Islet precursor cell (in vitro differentiated cells): ENCODE measurements around the gene NDUFB10.
"Not testable (repeated sequence)": the region's sequence is repeated elsewhere in the genome, so short reads cannot be mapped to it uniquely, and the experiment has no call there.

Experiments
- DNase-seq: peaks from one replicate; pipeline ENCODE4 v3.0.0-alpha.2; 2018

NDUFB10 gene

DNA sequence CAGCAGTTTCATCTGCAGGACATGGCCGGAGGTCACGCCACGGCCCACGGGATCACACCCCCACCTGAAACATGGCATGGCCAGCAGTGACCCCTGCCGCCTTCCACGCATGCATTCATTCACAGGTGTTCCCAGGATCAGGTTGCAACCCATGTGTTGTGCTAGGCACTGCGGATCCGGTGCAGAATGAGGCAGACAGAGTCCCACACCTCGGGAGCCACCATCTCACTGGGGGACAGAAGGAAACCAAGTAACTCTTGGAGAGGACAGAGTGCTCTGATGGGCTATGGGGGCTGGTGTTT is 12.0 kb upstream of the NDUFB10 start:
- DNase-seq, result no peak

DNA sequence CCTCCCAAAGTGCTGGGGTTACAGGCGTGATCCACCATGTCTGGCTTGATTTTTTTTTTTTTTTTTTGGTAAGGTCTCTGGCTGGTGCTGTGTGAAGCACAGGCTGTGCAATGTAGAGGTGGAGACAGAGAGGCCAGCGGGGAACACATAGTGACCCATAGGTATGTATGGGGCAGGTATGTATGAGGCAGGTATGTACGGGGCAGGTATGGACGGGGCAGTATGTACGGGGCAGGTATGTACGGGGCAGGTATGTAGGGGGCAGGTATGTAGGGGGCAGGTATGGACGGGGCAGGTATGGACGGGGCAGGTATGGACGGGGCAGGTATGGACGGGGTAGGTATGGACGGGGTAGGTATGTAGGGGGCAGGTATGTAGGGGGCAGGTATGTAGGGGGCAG is 9.8 kb upstream of the NDUFB10 start:
- no peak for DNase-seq

GRCh38 chr16:1950047-1950446 is 9.3 kb upstream of the NDUFB10 start:
- DNase-seq, result peak; percentile 46

GRCh38 chr16:1950559-1950958 is 8.8 kb upstream of the NDUFB10 start:
- peak; percentile 49 for DNase-seq

DNA sequence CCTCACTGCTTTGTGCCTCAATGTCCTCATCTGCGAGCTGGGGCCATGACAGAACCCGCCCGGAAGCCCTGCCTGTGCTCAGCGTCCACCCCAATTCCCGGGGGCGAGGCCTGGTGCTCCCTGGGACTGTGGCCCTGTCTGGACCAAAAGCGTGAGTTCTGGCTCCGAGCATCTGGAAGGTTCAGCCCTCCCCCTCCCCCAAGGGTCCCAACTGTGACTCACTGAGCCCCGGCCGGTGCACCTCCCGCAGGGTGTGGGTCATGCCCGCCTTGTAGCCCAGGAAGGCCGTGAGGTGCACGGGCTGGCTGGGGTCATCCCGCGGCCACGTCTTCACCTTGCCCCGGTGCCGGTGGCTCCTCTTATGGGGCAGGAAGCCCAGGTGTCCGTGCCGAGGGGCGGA is 5.6 kb upstream of the NDUFB10 start:
- DNase-seq, result no peak

DNA sequence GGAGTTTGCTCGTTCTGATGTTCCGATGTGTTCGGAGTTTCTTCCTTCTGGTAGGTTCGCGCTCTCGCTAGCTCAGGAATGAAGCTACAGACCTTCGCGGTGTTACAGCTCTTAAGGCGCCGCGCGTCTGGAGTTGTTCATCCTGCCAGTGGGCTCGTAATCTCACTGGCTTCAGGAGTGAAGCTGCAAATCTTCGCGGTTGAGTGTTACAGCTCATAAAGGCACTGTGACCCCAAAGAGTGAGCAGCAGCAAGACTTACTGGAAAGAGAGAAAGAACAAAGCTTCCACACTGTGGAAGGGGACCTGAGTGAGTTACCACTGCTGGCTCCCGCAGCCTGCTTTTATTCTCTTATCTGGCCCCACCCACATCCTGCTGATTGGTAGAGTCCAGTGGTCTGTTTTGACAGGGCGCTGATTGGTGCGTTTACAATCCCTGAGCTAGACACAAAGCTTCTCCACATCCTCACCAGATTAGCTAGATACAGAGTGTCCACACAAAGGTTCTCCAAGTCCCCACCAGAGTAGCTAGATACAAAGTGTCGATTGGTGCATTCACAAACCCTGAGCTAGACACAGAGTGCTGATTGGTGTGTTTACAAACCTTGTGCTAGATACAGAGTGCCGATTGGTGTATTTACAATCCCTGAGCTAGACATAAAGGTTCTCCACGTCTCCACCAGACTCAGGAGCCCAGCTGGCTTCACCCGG is 1.8 kb upstream of the NDUFB10 start:
- not testable (repeated sequence) for DNase-seq

GRCh38 chr16:1958143-1958491 is 1.2 kb upstream of the NDUFB10 start:
- DNase-seq, result not testable (repeated sequence)

GRCh38 chr16:1958715-1959268 is 546 bp upstream of the NDUFB10 start:
- no peak for DNase-seq

DNA sequence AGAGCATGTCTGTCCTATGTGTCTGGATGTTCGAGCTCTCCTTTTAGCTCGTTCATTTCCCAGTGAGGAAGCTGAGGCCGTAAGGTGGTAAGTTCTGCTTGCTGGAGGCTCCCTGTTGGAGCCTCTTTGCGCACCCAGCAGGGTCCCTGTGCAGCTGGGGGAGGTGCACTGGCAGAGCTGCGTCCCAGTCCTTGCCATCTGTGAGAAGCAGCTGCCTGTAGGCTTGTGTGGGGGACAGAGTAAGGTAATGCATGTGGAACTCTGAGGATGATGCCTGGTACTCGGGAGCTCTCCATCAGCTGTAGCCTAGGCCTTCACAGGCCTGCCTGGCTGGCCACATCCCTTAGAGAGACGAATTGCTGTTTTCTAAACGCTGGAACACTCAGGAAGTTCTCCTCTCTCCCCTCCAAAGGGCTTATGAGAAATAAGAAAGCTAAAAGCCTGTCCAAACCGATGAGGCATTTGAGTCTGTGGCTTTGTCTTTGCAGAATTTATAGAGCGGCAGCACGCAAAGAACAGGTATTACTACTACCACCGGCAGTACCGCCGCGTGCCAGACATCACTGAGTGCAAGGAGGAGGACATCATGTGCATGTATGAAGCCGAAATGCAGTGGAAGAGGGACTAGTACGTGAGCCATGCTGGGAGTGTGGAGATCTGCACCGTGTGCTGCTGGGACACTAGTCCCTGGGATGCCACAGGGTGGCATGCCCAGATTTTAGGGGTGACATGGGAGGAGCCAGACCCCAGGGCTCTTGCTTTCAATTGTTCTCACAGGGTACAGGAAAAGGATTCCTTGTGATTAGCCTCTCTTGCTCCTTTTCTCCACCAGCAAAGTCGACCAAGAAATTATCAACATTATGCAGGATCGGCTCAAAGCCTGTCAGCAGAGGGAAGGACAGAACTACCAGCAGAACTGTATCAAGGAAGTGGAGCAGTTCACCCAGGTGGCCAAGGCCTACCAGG is 1.6 kb downstream of the NDUFB10 start:
- no peak for DNase-seq

DNA sequence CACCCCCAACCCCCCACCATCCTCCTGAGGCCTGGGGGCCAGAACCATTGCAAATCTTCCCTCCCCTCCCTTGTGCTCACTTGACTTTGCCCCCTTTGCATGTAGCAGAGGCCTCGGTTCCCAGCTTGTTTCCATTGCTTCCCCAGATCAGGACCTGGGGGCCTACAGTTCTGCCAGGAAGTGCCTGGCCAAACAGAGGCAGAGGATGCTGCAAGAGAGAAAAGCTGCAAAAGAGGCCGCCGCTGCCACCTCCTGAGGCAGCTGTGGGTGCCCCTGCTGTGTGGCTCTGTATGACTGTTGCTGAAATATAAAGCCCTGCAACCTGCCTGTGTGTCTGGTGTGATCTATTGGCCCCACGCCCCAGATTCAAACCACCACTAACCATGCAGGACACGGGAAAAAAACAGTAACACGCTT is 2.3 kb downstream of the NDUFB10 start:
- no peak for DNase-seq

- DNase-seq, result not testable (repeated sequence)
Observed at GRCh38 chr16:1962161-1963153, 3.1 kb downstream of the NDUFB10 start.

GRCh38 chr16:1963806-1964505 is 4.6 kb downstream of the NDUFB10 start:
- no peak for DNase-seq

DNA sequence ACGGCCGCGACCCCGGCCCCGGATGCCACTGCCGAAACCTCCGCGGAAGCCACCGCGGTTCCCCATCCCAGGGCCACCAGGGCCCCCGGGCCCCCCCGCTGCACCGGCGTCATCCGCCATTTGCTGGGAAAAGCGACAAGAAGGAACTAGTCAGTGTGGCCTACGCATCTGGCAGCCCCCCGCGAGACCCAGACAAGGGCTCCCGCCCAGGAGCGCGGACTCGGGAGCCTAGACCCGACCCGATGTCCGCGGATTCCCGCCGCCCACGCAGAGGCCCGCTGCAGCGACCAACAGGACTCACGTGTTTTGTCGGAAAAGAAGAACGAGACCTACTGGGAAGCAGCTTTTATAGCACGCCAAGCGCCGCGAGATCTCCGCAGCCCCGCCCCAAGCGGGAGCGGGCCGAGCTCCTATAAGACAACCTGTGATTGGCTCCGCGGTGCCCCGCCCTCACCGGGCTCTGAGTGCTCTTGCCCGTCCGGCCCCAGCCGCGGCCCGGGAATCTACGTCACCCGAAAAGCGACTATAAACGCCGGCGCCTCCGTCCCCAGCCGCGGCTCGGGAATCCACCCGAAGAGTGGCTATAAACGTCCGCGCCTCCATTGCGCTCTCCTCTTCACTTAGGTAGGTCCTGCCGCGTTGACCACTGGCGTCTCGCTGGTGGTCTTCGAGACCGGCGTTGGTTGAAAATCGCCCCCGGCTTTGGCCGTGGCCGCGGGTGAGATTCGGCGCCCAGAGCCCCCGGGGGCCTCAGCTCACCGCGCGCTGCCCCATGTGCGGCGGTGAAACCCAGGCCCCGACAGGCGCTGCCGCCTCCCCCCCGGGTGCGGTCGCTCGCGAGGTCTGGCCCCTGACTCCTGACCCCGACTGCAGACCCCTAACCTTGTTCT is 5.4 kb downstream of the NDUFB10 start, which contains the start of gene RPS2:
Gene RPS2 (minus strand): TSS at position 321 of the 890 bp plus-strand sequence. CDS start 201 bp downstream, at position 120.
- peak; percentile 99 for DNase-seq

GRCh38 chr16:1965396-1966001 is 6.2 kb downstream of the NDUFB10 start:
- no peak for DNase-seq

GRCh38 chr16:1966460-1966859 is 7.1 kb downstream of the NDUFB10 start, which contains the start of gene RNF151:
TSS of gene RNF151 (plus strand) at chr16:1966856. CDS start at chr16:1966882, 26 bp downstream.
- no peak for DNase-seq

GRCh38 chr16:1968146-1968953 is 9.0 kb downstream of the NDUFB10 start:
- DNase-seq, result no peak

DNA sequence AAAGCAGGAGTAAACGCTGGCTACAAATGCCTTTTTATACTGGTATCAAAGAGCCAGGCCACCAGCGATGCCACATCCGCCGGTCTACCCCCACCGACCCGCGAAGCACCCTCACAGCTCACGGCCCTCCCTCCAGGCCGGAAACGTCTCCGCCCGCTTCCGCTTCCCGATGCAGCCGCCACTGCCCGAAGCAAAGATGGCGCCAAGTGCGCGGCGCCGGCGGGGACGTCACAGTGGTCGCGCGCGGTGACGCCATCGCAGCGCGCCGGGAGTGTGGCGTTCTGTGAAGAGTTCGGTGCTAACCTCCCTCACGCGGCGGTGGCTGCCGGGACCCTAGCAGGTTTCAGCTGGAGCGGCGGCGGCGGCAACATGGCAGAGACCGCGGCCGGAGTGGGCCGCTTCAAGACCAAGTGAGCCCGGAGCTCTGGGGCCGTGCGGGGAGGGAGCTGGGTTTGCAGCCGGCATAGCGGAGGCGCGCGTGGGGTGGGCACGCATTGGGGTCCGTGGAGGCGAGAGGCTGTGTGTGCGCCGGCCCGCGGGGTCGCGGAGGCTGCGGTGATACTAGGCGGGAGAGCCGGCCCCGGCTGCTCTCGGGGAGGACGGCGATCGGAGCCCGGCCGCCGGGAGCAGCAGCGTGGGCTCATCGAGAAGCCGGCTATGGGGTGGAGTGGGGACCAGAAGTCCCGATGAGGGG is 12.6 kb downstream of the NDUFB10 start, which contains the start of gene TBL3:
Gene TBL3 (plus strand): TSS at position 258 of the 694 bp plus-strand sequence. CDS start 112 bp downstream, at position 370.
- peak; percentile 96 for DNase-seq

DNA sequence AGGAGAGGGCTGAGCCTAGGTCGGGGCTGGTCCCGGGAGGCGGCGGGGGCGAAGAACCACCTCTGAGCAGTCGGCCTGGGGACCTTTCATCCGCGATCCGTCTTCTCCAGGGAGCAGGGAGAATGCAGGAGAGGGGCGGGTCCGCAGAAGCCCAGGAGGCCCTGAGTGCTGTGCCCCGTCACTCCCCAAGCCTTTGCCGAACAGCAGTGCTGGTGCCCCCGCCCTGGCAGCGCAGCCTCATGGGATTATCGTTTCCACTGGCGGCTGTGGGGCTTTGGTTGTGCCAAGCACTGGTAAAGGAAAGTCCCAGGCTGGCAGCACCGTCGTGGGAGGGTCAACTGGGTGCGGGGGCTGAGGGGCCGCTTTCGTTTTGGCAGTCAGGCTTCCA is 13.1 kb downstream of the NDUFB10 start:
- peak; percentile 62 for DNase-seq
